KBM-7 (cell line): Measurements from ENCODE around the gene TAB3.

Source experiments
- DNase-seq: peaks from one replicate; pipeline ENCODE4 v3.0.0-alpha.2; 2015
- in situ Hi-C: fragments of 300-500 bp; cut with MboI; formaldehyde crosslinking; loops from 2 replicates; pipeline ENCODE4 v1.14.3; 2020; ENCODE audit warnings: low sequenced_read_pairs, low pct_unique_long_range_greater_than_20kb, mixed read lengths

The TAB3 gene

DNA sequence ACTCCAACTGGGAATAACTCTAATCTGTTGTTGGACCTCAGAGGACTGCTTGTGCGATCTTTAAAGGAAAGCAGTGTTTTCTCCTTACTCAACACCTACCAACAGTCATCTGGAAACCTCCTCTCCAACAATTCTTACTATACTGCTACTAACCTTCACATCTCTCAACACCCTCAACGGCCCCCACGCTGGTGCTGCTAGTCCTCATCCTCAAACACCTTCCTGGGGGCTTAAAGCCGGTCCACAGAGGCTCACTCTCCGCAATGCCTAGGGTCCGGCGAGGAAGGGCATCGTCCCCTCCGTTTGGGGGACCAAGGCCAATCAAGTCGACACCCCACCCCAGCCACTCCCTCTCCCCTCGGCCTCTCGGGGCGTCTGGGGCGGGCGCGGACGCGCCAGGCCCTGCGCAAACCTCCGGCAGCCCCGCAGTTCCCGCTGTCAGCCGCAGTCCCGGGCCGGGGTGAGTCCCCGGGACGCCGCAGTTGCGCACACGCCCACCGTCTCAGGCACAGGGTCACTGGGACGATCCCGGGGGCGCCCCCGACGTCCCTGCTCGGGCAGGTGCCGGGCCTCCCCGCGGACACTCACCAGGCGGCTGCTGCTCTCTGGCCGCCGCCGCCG is 418 bp downstream of the TAB3 start:
- in situ Hi-C loops = no loop called here
- DNase-seq = peak; percentile 49

DNA sequence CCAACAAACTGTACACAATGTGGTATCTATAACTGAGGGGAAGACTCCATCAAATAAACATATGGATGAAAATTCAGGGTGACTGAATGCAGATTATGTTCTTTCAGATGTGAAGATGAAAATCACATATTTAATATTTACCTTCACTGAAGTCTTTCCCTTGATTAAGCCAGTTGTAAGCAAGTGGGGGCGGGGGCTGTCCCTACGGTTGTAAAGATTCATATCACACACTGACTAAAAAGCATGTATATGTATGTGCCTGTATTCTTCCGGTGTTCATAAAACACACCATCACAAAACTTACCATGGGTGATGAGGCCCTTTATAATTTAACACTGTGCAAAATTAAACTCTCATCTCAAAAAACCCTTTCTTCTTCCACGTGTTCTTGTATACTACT is 1.3 kb downstream of the TAB3 start:
- in situ Hi-C loops = no loop called here
- DNase-seq = no peak

GRCh38 chrX:30887288-30887687 is 1.8 kb downstream of the TAB3 start:
- DNase-seq = no peak
- in situ Hi-C loops = no loop called here

GRCh38 chrX:30885136-30885535 is 3.9 kb downstream of the TAB3 start:
- in situ Hi-C loops = no loop called here
- DNase-seq = no peak

DNA sequence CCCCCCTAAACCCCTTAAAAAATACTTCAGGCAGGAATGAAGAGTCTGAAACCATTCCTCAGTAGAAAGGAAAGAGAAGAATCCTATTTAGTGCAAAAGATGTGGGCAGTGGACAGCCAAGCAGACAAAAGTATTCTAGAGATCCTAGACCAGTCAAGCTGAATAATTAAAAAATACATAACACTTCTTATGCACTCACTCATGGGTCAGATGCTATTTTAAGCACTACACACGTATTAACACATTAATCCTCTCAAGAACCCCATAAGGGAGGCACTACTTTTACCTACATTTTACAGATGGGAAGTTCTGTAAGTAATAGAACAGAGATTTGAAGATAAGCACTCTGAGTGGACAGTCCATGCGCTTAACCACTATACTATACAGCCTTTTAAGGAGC is 5.9 kb downstream of the TAB3 start:
- in situ Hi-C loops = no loop called here
- no peak for DNase-seq

- in situ Hi-C loops = no loop called here
- DNase-seq = no peak
Measured at GRCh38 chrX:30881797-30882196, 7.3 kb downstream of the TAB3 start.

GRCh38 chrX:30881390-30881789 is 7.7 kb downstream of the TAB3 start:
- no peak for DNase-seq
- in situ Hi-C loops = no loop called here

- in situ Hi-C loops = no loop called here
- no peak for DNase-seq
Measured at GRCh38 chrX:30880058-30880457, 9.0 kb downstream of the TAB3 start.

- in situ Hi-C loops = no loop called here
- no peak for DNase-seq
Measured at GRCh38 chrX:30876367-30876766, 12.7 kb downstream of the TAB3 start.

DNA sequence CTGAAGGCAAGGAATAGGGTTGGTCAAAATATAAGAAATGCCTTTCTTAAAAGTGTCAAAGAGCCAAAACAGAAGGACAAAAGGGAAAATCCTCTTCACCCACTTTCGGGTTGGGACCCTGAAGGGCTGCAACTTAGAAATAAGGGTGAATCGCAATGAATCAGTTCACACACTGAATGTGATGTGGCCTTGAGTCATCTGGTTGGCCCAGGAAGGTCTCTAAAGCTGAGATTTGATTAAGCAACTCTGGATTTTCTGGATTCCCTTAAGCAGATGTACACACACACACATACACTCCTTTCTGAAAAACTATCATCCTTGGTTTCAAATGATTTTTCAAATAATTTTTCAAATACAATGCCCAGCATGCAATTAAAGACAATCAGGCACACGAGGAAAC is 13.1 kb downstream of the TAB3 start:
- no peak for DNase-seq
- in situ Hi-C loops = no loop called here

GRCh38 chrX:30874851-30875250 is 14.2 kb downstream of the TAB3 start:
- in situ Hi-C loops = no loop called here

DNA sequence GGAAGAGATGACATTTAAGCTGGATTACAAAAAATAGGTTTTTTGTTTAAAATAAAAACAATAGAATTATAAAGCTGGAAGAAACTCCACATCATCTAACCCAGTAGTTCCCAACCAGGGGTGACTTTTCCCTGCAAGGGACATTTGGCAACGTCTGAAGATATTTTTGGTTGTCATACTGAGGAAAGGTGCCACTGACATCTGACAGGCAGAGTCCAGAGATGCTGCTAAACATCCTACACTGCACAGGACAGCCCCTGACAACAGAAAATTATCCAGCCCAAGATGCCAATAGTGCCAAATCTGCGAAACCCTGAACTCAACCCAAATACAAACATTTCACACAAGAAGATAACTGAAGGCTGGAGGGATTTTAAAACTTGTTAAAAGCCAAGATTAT is 18.5 kb downstream of the TAB3 start:
- no peak for DNase-seq
- in situ Hi-C loops = no loop called here

More at GRCh38 chrX:30874851-30875250, 14.2 kb downstream of the TAB3 start:
- no peak for DNase-seq

DNA sequence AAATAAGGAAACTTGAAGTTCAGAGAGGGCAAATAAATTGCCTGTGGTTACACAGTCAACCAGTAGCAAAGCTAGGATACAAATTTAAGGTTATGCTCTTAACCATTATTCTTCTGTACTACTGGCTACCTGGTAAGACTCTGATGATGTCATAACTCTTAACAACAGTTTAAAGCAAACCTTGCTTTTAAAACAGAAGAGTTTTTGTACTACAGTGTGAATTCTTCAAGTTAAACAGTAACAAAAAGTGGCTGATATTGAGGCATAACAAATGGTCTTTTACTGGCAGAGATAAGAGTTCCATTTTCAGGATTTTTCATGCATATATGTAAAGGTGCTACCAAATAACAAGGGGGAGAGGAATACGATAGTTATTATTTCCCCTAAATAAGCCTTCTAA is 23.4 kb downstream of the TAB3 start:
- in situ Hi-C loops = no loop called here
- no peak for DNase-seq

- peak; percentile 14 for DNase-seq
- in situ Hi-C loops = no loop called here
Measured at GRCh38 chrX:30865015-30865414, 24.0 kb downstream of the TAB3 start.

DNA sequence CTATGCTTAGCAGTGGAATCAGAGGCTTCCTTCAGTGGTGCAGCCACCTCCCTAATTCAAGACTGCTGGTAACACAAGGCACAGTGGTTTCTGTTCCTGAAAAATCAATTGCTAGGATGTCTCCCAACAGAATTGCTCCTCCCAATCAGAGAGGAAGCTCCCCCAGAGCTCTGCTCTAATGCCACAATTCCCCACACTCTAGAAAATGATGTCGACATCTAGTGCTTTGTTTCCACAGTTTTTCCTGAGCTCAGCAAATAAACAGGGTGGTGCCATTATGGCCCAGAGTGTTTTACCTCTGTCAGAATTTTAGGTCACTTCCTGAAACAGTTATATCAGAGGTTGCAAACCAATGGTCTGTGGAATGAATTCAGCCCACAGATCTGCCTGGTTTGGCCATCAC is 24.7 kb downstream of the TAB3 start:
- DNase-seq = no peak
- in situ Hi-C loops = no loop called here

DNA sequence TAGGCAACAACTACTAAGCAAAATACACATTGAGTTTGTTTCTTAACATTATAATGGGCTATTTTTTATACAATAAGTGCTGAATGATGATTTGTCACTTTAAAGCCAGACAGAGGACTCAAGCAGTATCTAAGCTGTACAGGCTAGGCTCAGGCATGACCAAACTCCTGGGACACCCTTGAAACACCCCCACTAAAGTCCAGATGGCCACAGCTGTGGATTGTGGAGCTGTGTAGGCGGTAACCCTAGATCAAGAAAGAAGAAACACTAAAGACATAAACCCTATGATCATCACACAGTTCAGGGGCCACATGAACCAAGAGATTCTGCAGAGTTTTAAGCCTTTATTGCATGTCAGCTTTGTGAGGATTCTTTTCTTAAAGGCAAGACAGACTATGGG is 25.1 kb downstream of the TAB3 start:
- in situ Hi-C loops = no loop called here

DNA sequence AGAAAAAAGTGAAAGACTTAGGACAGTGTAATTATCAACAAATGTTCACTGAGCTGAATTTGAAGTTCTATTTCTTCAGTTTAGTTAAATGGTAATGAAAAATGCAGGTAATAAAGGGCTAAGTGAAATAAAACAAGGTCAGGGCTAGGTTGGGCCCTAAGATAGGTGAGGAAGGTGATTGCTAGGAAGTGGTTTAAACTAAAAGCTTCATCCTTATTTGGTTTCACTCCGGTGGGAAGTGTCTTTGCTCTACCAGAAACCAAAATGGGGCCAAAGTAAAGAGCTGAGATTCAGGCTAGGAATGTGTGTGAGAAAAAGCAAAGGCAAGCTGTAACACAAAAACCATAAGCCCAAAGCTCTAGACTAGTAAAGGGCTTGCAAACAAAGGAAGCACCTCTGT is 31.0 kb downstream of the TAB3 start:
- in situ Hi-C loops = no loop called here
- no peak for DNase-seq

More for the DNA sequence above, 25.1 kb downstream of the TAB3 start:
- no peak for DNase-seq

GRCh38 chrX:30851449-30851848 is 37.6 kb downstream of the TAB3 start:
- in situ Hi-C loops = no loop called here
- no peak for DNase-seq

DNA sequence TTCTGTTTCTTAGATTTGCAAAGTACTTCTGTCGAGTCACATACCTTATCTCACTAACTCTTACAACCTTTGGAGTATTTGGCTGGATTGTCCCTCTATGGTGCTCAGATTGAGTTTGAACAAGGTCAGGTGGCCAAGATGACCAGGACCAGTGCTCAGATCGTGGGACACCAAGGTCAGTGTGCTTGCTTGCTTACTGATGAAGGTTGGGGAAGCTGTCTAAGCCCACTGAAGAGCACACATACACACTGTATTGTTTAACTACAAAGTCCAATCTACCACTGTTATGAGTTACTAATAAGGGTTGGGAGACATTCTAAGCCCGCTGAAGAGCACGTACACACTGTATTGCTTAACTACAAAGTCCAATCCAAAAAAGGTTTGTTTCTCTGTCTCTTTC is 53.7 kb downstream of the TAB3 start:
- in situ Hi-C loops = no loop called here
- DNase-seq = no peak

GRCh38 chrX:30833896-30834295 is 55.2 kb downstream of the TAB3 start:
- no peak for DNase-seq
- in situ Hi-C loops = no loop called here

DNA sequence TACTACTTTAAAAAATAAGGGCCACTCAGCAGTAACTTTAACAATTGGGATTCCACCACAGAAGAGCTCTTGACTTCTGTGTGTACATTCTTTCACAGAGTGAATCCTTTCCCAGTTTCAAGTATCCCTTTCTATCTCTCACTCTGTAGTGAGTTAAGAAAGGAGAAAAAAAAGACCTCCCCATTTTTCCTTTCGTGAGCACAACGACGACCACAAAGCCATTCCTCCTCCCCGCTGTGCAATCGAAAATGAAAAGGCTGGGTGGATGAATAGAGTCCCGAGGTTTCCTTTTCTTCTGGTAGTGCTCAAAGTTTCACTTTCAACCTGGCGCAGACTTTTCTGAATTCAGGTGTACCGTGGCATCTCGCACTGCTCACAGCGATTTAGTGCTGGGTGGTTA is 58.0 kb downstream of the TAB3 start:
- DNase-seq = no peak
- in situ Hi-C loops = no loop called here
